Activated T-cell treated with anti-CD3 and anti-CD28 coated beads for 1 hour (primary cell): Measurements from ENCODE around the gene PLEKHA5.

ENCODE experiments used
- DNase-seq: peaks from one replicate; pipeline ENCODE4 v3.0.0-alpha.2; 2020; ENCODE audit warnings: low read depth

PLEKHA5 gene

DNA sequence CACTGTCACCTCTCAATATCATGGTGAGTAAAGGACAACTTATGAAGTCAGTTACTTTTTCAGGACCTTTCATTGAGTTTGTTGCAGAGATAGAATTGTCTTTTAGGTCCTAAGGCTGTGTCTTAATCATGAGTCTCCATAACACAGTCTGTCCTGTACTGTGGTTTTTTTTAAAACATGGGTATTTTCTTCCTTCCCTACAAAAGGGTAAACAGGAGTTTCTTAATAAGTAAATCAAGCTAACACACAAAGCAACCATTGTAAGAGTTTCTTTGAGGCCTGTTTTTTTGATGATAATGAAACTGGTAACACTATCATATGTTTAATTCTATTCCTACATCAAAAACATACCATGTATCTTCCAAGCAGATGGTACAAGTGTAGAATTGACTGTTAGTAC is 101.4 kb downstream of the PLEKHA5 start:
- DNase-seq, result no peak

DNA sequence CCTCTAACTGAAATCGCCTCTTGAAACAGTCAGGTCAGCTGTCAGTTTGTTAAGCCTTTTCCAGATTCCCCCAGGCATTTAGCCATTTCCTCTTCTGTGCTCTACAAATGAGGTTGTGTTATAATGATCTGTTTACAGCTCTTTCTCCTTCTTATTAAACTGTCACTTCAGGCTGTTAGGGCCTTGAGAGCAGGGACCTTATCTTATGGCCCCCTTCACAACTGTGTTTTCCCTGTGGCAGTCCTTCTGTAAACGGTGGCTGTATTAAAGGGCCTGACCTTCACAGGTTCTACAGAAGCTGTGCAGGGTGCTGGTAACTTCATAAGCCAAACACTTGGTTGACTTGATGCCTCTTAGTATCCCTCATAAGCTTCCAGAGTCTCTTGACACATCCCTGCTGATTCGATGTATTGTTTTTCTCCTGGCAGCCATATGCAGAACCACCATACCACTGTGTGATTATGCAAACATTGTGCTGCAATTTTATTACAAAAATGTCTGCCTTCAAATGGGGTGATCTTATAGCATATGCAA is 104.7 kb downstream of the PLEKHA5 start:
- DNase-seq, result no peak

DNA sequence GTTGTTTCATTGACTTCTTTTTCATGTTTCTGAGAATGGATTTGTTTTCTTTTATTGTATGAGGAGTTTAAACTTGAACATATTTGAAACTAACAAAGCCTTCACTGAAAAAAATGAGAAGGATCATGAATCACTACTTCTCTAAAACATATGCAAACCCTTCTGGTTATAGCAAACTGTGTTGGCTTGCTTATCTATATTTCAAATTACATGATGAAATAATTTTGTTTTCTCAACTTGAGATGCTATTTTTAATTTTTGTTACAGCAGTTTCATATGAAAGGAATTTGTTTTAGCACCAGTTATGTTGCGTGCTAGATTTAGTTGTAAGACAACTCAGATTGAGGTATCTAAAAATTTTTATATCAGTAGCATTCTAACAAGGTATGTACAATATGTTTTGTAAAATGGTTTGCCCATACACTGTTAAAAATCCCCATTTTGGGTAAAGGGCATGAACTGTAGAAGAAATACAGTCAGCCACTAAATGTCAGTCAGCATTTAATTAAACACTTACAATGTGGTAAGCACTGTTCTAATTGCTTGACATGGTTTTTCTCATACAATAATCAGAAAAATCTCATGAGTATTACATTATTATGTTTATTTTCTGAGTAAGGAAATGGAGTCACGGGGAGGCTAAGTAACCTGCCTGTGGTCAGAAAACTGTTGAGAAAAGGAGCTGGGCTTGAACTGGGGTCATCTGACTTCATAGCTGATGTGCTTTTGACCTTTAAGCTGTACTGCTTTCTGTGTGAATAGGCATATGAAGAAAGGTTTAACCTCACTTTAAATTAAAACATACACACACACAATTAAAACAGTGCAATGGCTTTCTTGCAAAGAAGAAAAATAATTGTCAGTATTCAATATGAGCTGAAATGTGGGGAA is 105.7 kb downstream of the PLEKHA5 start:
- no peak for DNase-seq

DNA sequence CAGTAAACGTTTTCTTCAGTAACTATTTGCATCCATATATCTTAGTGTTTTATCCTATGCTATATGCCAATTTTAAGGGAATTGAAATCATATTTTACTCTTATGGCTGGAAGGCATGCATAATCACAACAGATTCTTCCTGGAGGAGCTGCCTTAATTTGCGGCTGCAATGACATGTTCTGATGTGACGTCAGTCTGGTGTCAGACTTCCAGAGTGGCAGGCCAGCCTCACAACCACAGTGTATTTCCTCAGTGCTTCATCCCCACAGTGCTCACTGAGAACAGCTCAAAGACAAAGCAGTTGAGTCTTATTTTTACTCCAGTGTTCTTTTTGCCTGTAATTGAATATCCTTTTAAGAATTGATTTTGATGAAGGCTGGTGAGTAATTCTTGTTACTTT is 107.1 kb downstream of the PLEKHA5 start:
- DNase-seq, result no peak

DNA sequence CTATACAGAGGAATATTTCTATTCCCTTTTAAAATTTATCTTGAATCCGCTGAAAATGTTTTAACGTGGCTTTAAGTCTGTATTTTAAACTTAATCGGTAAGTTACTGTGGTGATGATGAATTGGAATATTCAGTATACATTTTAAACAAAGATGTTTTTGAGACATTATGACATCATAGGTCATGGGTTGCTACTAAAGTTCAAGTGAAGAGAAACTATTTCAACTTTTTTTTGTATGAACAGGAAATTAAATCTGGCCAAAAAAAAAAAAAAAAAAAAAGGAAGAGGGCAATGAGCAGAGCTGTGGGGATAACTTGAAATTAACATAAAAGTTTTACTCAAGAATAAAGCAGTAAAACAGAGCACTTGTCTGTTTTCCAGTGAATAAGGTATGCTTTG is 109.0 kb downstream of the PLEKHA5 start:
- DNase-seq, result no peak

DNA sequence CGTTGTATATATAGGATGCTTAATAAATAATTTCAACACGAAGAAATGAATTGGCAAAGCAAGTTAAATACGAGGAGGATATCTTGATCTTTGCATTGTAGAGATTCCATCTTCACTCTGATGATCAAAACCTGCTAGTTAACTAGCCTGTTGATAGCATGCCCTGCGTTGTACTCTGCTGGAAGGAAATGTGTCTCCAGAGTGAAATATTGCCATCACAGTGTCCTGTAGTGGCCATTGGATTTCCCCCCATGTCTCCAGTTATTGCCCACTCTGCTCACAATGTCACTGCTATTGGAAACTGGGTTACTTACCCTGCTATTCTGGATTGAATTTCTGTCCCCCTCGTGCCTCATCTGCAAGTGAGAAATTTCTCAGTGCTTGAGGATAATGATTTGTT is 109.6 kb downstream of the PLEKHA5 start:
- no peak for DNase-seq

DNA sequence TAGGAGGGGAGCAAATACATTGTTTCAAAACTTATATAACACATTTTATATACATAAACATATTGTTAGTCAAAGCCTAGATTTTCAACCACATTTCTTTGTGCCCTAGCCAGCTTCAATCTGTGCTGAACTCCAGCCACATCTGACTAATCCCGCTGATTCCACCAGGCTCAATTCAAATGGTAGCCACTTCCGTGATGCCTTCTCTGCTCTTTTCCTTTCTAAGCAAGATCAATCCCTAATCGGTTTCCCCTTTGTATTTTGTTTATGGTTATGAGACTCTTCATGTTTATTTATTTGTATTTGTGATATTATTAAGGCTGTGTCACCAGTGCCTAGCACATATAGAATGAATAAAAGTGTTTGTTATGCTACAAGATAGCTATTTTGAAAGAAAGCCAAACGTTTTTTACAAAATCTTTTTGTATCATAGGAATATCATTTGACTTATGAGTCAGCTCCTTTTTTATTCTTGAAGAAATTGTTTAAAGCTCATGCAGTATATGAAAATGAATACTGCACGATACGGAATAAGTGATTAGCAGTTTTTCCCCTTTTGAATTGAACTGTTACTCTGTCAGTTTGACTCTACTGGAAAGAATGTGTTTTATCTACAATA is 110.2 kb downstream of the PLEKHA5 start:
- no peak for DNase-seq

DNA sequence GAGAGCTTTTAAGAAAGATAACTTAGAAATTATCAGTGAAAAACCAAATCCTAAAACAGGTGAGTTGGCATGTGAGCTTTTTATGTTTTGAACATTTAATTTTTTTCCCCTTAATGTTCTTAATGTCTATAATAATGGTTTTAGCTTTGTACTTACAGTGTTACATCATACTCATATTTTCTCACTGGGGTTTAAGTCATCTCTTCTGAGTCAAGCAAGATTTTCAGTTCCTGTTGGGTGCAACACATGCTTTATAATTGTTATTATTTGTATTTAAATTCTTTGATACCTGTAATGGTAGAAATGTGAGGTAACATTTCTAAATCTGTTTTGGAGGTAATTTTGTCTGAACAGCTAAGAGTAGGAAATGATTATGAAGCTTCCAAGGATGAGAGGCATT is 113.0 kb downstream of the PLEKHA5 start:
- DNase-seq, result no peak

DNA sequence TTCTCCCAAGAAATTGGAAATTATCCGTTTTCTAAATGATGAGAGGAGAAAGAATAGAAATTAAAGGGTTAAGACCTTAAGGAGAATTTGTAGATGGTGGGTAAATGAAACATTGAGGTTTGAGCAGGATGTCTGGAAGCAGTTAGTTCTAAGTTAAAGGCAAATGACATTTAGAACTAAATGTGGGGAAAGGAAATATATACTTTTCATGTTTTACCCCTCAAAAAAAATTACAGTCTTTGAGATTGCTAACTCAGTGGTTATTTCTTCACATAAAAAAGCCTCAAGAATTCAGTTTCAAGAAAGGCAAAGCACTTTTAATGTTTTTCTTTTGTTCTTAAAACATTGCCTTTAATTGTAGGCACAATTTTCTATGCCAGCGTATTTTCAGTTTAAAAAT is 114.0 kb downstream of the PLEKHA5 start:
- DNase-seq, result no peak

DNA sequence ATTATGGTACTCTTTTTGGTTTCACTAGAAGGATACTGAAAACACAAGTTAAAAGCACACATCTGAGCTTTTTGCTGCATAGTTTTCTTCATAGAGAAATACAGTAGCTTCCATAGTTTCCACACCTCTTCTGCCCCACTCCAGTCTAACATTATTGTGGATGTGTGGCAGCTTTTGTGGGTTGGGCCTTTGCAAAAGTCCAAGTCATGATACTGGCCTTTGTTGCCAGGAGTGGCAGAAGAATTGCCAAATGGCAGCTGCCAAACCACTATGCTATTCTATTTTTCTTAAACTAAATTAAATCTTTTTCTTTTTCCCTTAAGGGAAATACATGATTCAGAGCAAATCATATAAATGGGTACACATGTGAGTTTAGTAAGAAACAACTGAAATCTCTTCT is 114.8 kb downstream of the PLEKHA5 start:
- no peak for DNase-seq

DNA sequence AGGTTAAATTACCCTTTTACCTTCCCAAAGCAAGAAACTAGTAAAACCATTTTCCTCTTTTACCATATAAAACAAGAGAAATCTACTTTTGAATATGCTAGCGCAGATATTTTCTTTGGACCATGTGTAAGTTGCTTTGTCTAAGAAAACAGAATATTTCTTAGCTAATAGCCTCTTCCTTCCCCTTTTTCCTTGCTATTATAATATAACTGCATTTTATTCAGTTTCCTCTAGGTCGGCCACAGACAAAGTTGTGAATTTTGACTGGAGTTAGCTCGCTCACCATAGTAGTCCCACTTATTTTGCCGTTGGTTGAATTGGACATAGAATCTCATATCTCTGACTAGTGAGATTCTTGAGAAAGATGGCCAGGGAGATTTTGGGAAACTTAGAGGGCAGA is 115.6 kb downstream of the PLEKHA5 start:
- no peak for DNase-seq

DNA sequence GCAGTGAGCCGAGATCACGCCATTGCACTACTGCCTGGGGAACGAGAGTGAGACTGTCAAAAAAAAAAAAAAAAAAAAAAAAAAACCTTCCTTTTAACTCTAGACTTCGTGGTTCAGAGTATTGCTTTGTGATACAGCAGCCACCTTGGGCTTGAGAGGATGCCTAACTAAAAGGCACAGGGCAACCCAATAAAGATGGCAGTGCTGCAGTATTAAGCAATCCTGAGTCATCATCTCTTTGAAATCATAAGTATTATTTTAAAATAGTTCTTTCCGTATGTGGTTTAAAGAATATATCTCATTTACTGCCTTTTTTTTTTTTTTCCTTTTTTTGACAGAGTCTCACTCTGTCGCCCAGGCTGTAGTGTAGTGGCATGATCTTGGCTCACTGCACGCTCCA is 116.1 kb downstream of the PLEKHA5 start:
- DNase-seq, result no peak

DNA sequence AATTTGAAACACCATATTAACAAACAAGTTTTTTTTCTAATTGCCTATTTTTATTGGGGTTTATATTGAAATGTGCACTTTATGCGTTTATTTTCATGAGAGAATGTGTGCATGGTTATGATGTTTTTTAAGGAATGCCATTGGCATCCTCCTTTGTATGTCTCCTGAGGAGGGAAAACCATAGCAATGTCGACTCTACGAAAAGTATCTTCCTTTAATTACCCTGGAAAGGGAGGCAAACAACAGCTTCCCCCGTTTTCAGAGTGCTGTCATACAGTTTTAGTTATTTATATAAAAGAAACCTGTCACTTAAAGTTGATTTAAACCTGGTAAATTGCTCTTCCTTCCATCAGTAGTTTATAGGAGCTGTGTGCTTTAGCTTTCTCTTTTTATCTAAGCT is 117.4 kb downstream of the PLEKHA5 start:
- DNase-seq, result no peak

DNA sequence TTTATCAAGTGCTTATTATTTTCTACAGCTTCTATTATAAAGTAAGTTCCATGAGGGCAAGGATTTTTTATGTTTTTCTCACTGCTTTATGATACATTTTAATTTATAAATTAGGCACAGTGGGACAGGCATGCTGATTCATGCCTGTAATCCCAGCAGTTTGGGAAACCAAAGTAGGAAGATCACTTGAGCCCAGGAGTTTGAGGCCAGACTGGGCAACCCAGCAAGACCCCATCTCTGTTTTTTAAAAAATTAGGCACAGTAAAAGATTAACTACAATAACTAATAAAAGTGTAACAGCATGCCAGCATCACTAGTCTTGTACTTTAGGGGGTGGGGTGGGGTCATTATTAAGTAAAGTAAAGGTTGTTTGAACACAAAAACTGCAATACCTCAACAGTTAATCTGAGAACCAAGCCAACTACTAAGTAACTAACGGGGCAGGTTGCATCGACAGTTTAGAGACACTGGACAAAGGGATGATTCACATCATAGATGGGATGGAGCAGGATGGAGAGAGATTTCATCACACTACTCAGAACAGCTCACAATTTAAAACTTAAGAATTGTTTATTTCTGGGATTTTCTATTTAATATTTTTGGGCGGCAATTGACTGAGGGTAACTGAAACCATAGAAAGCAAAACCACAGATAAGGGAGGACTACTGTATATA is 119.5 kb downstream of the PLEKHA5 start:
- no peak for DNase-seq

DNA sequence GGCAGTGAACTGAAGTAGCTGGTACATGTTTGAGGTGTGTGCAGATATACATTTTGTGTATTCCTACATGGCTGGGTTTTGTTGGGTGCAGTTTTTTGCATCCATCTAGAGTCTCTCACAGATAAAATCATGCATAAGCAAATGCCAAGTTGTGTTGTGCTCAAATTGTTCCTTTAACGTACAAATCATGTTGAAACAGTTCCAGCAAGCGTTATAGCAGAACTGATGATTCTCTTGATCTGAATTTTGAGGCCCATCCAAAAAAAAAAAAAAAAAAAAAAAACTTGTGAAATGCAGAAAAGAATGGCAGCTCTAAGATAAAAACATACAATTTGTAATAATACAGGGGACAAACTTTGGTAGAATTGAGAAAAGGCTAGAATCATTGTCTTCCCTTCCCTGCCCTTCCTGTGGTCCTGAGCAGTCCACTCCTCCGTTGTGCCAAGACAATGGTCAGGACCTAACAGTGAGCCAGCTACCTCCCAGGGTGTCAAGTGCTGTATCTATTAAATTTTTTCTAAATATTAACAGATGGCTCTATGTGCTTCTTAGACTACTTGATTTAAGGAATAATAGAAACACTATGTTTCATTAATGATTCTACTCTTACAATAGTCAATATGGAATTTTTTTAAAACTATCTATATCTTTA is 122.1 kb downstream of the PLEKHA5 start:
- no peak for DNase-seq

DNA sequence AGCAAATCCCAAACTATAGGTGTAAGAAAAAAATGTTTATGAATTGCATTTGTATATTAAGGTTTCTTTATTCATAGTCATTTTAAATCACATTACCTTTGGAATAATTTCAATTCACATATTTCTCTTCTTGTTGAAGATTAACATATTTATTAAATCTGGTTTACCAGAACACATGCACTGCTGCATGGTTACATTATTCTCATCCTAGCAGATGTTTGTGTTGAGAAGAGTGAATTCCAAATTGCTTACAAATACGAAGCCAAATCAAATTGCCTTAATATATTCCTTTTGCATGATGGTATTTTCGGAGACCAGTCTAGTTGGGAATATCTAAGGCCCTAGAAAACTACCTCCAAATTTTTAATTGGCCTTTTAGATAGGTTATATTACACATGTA is 130.6 kb downstream of the PLEKHA5 start:
- no peak for DNase-seq

DNA sequence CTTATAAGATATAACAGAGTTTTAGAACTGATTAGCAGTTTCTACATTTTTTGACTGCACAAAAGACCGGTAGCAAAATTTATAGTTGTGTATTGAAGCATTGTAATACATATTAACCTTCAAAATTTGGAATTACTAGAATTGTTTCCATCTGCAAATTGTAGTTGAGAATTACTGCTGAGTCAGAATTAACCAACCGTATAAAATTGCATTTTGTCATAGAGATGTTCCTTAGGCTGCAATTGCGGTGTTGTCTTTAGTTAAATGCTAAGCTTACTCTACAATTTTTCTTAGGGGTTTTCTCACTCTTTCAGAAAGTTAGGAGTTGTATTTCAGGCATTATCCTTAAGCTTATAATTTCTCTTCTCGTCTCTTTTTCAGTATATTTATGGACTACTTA is 132.2 kb downstream of the PLEKHA5 start:
- DNase-seq, result no peak

DNA sequence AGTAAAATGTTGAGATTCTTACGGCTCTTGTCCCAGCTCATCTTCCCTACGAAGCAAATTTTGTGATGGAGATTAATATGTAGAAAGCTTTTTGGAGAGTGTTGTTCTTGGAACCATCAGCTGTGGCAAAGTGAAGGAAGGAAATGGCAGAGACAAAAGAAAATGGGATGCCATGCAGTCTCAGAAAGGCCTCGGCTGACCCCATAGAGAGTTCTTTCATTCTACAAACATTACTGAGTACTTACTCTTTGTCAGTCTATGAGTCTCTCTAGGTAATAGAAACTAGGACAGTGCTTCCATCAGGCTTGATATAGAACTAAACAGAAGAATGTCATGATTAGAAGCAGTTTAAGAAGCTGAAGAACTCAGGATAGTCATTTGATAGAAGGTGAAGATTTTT is 134.1 kb downstream of the PLEKHA5 start:
- no peak for DNase-seq

DNA sequence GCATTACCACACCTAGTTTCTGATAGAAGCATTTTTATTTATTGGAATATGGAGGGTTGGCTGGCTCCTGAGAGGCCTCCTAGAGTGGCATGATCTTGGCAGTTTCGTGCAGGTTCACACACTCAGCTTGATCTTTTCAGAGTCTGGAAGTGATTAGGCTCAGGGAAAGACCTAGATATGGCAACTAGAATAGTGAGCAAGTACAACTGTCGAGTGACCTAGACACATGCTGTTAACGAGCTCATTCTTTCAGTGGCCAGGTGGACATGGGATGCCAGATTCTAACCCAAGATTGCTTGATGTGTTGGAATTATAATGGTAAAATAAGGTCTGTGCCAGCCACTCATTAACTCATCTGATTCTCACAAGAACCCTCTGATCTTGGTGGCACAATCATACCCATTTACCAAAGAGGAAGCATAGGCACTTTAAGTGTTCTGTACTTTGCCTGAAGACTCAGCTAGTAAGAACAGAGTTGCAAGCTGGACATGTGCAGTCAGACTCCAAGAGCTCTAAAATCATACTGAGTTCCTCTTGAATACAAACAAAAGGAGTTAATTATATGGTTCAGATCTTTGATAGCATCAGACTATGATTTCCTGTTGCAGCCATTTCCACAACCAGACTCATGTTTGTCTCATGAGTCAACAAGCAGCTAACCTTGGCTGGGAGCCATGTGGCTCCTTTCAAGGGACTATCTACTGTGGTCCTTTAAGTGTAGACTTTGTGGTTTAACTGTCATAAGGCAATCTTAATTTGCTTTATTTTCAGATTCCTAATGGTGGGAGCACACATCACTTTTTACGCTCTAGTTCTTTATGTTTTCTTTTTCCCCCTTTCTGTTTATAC is 144.2 kb downstream of the PLEKHA5 start:
- peak; percentile 51 for DNase-seq

DNA sequence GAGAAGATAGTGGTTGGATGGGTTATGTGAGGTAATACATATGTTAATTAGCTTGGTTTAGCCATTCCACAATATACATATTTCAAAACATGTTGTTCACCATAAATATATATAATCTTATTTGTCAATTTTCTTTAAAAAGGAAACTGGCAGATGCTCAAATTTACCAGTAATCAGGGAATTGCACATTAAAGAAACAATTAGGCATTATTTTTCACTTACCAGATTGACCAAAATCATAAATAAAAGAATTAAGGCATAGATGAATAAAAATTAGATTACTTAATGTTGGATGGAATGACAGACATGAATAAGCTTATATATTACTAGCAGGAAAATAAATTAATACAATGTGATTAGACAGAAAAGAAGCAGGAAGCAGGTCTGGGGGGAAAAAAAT is 147.2 kb downstream of the PLEKHA5 start:
- DNase-seq, result no peak

DNA sequence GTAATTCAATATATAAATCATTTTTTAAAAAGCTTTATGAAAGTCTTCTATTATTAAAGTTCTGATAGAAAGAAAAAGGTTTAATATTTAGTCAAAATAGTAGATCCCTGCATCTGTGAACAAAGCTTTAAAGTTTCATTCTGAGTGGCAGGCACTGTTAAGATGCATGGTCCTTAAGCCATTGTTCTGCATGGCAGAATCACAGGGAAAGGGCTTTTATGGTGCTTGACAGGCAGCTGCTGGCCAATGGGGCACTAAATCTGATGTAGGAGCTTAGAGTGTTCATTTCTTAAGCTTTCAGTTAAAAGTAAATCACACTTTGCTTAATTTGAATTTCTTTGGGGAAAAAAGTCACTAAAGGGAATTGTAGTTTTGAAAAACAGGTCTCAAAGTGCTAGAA is 148.2 kb downstream of the PLEKHA5 start:
- DNase-seq, result no peak

DNA sequence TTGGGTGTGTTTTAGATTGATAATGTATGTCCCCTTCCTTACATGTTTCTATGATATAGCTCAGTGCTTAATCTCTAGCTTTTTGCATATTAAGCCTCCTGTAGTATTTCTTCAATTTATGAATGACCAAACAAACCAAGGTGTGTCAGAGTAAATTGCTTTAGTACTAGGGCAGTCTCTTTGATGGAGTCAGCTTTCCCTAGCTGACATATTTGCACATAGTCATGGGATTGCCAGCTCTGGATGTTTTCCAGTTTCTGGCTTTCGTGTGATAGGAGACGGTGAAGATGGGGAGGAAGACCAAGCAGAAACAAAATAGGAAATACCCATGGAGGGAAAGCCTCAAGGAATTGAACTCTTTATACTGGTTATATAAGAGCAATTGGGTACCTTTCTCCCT is 148.9 kb downstream of the PLEKHA5 start:
- DNase-seq, result no peak
